T-helper 22 cell (primary cell): ENCODE data around the gene PCGF3.
"Not testable (repeated sequence)": the region's sequence is repeated elsewhere in the genome, so short reads cannot be mapped to it uniquely, and the experiment has no call there.

Source experiments
- DNase-seq: peaks from one replicate; pipeline ENCODE4 v3.0.0-alpha.2; 2020; ENCODE audit warnings: low read depth

The PCGF3 gene

GRCh38 chr4:764405-765169 is 59.0 kb downstream of the PCGF3 start:
- DNase-seq: no peak

- DNase-seq: no peak
Measured at GRCh38 chr4:766152-766515, 60.5 kb downstream of the PCGF3 start.

DNA sequence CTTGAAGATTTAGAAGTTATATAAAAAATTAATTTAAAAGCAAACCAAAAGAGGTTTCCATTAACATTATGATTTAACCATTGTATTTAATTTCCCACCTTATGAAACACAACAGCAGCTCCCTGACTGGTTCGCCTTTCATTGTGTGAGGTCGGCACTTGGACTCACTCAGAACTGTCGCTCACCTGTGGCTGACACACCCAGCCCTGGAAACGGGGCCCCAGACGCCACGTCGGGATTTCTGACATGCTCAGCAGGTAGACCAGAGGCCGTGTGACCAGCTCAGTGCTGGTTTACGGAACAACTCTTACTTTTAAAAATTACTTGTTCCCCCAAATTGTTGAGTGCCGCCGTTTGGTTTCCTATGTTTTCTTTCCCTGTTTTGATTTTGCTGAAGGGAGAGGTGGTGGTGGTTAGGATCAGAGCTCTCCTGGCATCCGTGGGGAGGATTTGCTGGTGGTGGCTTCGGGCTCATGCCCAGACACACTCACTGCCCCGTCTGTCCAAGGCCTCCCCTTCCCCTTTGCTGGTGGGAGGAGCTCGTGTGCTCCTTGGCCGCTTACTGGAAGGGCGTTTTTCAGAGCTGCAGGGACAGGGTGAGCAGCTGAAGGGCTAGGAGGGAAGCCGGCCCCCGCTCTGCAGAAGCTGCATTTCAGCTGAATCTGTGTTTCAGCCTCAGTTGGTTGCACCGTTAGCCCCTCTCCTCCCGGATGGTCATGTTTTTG is 61.1 kb downstream of the PCGF3 start:
- no peak for DNase-seq

DNA sequence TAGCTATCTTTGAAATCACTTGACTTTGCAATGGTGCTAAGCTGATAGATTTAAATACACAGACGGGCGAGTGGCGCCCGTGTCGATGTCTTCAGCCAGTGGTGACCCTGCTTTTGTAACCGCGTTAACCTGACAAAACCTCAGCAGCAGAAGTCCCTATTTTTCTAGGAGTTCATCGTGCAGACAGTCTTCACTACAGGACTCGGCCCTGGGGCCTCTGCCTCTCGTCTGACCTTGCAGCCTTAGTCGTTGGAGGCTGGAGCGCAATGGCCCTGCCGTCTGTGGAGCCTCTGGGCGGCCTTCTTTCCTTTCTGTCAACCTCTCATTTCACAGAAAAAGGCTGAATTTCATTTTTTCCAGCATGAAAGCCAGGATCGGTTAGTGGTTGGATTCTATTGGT is 62.4 kb downstream of the PCGF3 start:
- DNase-seq: no peak

GRCh38 chr4:768995-769394 is 63.4 kb downstream of the PCGF3 start:
- no peak for DNase-seq

DNA sequence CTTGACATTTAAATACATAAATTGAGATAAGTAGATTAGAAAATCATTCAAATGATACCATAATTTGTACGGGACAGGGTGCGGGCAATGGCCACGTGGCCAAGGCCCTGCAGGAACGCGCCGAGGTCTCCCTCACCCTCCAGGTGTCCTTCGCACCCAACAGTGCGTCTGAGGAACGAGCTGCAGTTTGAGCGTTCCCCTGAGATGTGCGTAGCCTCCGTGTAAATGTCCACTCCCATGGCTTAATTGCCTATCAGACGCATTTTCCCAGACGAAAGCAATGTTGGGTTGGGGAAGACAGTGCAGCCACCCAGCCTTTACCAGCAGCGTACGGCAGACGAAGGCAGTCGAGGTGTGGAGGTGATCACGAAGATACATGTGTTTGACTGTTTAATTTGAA is 63.9 kb downstream of the PCGF3 start:
- DNase-seq: no peak

DNA sequence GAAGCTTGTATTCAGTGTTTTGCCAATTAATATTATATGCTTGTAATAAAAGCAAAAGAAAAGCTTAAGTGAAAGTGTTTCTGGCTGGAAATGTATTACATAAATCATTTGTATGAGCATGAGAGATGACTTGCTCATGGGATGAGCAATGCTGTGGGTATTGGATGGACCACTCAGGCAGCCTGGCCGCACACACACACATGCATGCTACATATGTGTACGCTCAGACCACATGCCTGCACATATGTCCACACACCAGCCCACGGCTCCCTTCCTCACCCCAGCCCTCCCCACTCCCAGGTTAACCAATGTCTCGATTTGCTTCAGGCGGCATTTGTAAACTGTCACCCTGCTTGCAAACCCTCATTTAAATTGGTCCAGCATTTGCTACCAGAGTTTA is 64.4 kb downstream of the PCGF3 start:
- DNase-seq: no peak

GRCh38 chr4:771464-771863 is 65.8 kb downstream of the PCGF3 start:
- DNase-seq: no peak

- no peak for DNase-seq
Measured at GRCh38 chr4:772118-772517, 66.5 kb downstream of the PCGF3 start.

GRCh38 chr4:772776-773175 is 67.1 kb downstream of the PCGF3 start:
- no peak for DNase-seq

DNA sequence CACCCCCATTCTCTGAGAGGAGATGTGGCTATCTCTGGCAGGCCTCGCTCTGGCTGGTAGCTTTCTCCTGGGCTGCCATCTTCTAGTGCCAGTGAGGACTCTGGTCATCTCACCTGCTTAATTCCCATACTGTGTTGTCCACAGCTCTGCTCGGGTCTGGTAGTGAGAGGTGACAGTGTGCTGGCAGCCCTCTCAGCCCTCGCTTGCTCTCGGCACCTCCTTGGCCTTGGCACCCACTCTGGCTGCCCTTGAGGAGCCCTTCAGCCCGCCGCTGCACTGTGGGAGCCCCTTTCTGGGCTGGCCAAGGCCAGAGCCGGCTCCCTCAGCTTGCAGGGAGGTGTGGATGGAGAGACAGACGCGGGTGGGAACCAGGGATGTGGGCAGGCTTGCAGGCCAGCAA is 67.6 kb downstream of the PCGF3 start:
- no peak for DNase-seq

DNA sequence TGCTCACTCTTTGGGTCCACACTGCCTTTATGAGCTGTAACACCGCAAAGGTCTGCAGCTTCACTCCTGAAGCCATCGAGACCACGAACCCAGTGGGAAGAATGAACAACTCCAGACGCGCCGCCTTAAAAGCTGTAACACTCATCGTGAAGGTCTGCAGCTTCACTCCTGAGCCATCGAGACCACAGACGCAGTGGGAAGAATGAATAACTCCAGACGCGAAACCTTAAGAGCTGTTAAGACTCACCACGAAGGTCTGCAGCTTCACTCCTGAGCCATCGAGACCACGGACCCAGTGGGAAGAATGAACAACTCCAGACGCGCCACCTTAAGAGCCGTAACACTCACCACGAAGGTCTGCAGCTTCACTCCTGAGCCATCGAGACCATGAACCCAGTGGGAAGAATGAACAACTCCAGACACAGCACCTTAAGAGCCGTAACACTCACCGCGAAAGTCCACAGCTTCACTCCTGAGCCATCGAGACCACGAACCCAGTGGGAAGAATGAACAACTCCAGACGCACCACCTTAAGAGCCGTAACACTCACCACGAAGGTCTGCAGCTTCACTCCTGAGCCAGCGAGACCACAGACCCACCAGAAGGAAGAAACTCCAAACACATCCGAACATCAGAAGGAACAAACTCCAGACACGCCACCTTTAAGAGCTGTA is 68.9 kb downstream of the PCGF3 start:
- not testable (repeated sequence) for DNase-seq

DNA sequence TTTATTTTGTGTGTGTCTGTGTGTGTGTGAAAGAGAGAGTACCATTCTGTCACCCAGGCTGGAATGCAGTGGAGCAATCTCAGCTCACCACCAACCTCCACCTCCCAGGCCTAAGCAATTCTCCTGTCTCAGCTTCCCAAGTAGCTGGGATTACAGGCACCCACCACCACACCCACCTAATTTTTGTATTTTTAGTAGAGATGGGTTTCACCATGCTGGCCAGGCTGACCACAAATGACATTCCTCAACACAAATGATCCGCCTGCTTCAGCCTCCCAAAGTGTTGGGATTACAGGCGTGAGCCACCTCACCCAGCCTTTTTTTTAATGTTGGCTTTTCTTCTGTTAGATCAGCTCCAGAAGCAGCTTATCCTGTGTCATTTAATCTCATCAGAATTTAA is 69.9 kb downstream of the PCGF3 start:
- DNase-seq: not testable (repeated sequence)

DNA sequence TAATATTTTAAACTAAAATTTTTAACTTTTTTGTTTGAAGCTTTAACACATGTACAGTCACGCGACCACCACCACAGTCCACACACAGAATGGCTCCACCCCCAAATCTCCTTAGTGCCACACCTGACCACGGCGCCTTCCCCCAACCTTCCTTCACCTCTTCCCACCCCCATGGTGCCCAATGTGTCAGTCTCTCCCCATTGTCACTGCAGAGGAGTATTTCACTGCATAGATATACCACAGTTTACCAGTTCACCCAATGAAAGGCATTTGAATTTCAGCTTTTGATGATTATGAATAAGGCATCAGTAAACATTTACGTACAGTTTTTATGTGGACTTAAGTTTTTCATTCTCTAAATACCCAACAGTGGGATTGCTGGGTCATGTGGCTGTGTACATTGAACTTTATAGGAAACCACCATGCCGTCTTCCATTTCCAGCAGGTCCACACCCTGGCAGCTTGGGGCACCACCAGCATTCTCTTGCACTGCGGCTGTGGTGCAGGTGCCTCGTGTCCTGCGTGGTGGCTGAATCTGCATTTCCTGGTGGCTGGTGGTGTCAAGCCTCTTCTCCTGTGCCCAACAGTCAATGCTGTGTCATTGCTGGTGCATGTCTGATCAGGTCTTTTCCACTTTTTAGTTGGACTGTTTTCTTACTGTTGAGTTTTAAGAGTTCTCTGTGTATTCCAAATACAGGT is 71.3 kb downstream of the PCGF3 start:
- no peak for DNase-seq

- DNase-seq: no peak
Measured at GRCh38 chr4:777520-778262, 72.1 kb downstream of the PCGF3 start.

- DNase-seq: no peak
Measured at GRCh38 chr4:779555-779954, 73.9 kb downstream of the PCGF3 start.

DNA sequence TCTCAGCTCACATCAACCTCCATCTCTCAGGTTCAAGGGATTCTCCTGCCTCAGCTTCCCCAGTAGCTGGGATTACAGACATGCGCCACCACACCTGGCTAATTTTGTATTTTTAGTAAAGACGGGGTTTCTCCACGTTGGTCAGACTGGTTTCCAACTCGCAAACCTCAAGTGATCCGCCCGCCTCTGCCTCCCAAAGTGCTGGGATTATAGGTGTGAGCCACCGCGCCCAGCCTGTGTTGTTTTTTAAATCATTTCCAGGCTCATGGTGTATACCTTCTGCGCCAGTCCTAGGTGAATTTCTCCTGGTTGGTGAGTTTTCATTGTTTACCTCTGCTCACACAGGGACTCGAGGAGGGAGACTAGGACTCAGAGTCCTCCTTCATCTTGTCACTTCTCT is 74.6 kb downstream of the PCGF3 start:
- DNase-seq: not testable (repeated sequence)

- DNase-seq: no peak
Measured at GRCh38 chr4:780716-781492, 75.3 kb downstream of the PCGF3 start.

DNA sequence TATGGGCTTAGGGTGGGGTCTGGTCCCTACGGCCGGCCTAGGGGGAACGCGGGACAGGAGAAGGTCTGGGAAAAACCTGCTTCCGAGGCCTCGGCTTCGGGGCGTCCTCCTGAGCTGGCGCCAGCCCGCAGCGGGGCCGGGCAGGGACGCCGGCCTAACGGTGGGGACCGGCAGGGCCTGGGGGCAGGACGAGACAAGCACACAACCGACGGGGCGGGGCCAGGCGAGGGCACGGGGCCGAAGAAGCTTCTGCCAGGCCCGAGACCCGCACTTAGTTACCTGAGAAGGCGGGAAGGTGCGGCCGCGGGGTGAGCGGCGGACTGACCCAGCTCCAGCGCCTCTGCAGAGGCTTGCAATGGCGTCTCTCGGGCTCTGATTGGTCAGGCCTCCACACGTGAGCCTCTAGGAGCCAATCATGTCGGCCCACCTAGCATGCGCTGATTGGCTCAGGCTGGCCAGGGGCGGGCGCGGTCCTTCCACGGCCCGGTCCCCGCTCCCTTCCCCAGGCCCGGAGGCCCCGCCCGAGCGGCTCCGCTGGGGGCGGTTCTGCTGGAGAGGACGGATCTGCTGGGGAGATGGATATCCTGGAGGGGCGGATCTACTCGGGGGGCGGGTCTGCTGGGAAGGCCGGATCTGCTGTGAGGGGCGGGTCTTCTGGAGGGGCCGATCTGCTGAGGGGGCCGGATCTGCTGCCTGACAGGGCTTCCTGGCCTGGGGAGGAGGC is 76.0 kb downstream of the PCGF3 start:
- peak; percentile 99 for DNase-seq
